Activated T-helper 1 cell treated with anti-CD3 and anti-CD28 coated beads, Interleukin-2, amount 50 U/mL, for 16 hours (primary cell): Measurements from ENCODE around the gene NKX6-2.
"Not testable (repeated sequence)": the region's sequence is repeated elsewhere in the genome, so short reads cannot be mapped to it uniquely, and the experiment has no call there.

Source experiments
- DNase-seq, 2 donors: peaks; one replicate each; pipeline ENCODE4 v3.0.0-alpha.2; 2020; ENCODE audit warnings: low read depth in 1 of 2, low spot score in 1 of 2

Gene NKX6-2

DNA sequence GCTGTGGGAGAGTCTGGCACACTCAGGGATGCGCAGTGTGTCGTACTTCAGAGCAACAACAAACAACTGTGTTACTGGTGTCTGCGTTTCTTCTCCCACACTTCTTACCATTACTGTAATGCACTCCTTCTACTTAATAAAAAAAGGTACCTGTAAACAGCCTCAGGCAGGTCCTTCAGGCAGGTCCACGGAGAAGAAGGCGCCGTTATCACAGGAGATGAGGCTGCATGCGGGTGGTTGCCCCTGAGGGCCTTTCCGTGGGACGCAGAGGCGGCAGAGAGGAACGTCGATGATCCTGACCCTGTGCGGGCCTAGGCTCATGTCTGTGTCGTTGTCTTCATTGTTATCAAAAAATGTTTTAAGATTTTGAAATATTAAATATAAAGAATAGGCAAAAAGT lies 29.4 kb downstream of the NKX6-2 start:
- DNase-seq, result no peak

DNA sequence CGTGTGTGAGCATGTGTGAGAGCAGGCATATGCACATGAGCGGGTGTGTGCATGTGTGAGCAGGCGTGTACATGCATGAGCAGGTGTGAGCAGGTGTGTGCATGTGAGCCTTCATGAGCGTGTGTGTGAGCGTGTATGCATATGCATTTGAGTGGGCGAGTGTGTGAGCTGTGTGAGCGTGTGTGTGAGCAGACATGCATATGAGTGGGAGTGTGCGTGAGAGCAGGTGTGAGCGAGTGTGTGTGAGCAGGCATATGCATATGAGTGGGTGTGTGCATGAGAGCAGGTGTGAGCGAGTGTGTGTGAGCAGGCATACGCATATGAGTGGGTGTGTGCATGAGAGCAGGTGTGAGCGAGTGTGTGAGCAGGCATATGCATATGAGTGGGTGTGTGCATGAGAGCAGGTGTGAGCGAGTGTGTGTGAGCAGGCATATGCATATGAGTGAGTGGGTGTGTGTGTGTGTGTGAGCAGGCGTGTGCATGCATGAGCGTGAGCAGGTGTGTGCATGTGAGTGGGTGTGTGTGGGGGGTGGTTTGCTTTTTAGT lies 30.7 kb downstream of the NKX6-2 start:
- no peak for DNase-seq

GRCh38 chr10:132754071-132754470 lies 31.9 kb downstream of the NKX6-2 start:
- no peak for DNase-seq

DNA sequence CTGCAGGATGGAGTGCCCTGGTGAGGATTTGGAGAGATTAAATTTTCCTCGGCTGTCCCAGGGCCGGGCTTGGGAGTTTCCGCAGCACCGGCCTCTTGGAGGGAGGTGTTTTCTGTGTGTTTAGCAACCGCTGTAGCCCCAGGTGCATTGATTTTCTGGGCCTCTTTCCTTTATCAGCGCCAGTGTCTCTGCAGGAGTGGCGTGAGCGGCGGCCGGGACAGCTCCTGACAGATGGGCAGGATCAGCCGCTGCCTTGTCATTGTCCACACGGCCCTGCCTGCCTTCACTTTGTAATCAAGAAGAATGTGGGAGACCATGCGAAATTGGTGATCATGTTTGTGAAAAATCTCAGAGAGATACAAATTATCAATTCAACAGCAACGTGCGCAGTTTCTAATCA lies 32.4 kb downstream of the NKX6-2 start:
- DNase-seq, result no peak

DNA sequence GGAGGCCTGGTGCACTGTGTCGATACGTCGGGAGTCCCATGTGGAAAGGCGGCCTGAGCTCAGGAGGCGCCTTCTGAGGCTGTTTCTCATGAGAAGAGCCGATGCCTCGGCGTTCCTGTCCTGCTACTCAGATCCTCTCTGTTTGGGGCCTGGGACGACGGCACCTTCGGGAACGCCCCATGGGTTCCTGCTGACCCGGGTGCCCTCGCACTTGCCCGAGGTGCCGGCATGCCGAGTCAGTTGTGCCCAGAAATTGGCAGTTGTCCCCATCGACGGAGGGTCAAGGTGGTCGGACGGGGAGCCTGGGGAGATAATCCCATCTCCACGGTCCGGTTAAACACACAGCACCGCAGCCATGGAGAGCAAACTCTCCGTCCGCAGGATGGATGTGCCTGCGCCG lies 33.0 kb downstream of the NKX6-2 start:
- DNase-seq, result no peak

GRCh38 chr10:132752378-132752777 lies 33.6 kb downstream of the NKX6-2 start:
- DNase-seq, result no peak

DNA sequence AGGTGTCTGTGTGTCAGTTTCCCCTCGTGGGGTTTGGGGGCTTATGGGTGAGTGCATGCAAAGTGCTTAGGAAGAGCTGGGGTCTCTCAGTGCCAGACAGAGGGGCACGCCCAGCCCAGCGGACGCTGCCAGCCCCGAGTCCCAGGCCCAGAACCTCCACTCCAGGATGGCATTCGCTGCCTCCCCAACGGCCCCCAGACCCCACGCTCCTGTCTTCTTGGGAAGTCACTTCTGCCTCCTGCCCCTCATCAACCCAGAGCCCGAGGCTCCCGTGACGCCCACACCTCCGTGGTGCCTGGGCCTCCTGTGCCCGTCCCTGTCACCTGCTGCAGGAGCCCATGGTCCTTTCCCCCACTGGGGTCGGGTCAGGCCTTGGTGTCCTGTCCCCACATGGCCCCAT lies 35.0 kb downstream of the NKX6-2 start:
- no peak for DNase-seq

- no peak for DNase-seq
Observed at GRCh38 chr10:132749371-132749795, 36.6 kb downstream of the NKX6-2 start.

GRCh38 chr10:132748545-132749370 lies 37.2 kb downstream of the NKX6-2 start:
- no peak for DNase-seq

DNA sequence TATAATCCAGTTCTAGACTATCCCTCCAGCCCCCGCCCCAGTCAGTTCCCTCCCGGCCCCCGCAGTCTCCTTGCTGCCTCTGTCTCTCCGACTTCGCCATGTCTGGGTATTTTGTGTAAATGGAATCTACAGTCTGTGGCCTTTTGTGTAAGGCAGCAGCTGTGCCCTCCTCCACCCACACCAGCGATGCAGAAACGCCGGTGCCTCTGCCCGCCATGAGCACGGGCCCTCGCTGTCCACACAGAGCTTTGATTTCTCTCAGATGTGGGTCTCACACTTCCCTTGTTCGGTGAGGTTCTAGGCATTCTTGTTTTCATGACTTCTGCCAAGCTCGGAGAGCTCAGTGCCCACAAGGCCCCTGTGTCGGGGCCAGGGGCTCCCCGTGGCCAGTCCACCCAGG lies 37.8 kb downstream of the NKX6-2 start:
- no peak for DNase-seq

GRCh38 chr10:132746801-132747625 lies 38.9 kb downstream of the NKX6-2 start:
- no peak for DNase-seq

- no peak for DNase-seq
Observed at GRCh38 chr10:132746386-132746785, 39.6 kb downstream of the NKX6-2 start.

GRCh38 chr10:132745971-132746370 lies 40.0 kb downstream of the NKX6-2 start:
- DNase-seq, result no peak

DNA sequence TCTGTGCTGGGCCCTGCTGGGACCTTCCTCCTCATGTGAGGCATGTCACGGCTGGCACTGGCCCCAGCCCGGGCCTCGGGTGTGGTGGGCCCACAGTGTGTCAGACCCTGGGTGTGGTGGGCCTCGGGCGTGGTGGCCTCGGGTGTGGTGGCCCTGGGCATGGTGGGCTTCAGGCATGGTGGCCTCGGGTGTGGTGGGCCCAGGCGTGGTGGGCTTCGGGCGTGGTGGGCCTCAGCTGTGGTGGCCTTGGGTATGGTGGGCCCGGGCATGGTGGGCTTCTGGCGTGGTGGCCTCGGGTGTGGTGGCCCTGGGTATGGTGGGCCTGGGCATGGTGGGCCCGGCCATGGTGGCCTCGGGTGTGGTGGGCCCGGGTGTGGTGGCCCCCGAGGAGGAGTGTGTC lies 40.4 kb downstream of the NKX6-2 start:
- DNase-seq, result no peak

- no peak for DNase-seq
Observed at GRCh38 chr10:132744839-132745238, 41.1 kb downstream of the NKX6-2 start.

DNA sequence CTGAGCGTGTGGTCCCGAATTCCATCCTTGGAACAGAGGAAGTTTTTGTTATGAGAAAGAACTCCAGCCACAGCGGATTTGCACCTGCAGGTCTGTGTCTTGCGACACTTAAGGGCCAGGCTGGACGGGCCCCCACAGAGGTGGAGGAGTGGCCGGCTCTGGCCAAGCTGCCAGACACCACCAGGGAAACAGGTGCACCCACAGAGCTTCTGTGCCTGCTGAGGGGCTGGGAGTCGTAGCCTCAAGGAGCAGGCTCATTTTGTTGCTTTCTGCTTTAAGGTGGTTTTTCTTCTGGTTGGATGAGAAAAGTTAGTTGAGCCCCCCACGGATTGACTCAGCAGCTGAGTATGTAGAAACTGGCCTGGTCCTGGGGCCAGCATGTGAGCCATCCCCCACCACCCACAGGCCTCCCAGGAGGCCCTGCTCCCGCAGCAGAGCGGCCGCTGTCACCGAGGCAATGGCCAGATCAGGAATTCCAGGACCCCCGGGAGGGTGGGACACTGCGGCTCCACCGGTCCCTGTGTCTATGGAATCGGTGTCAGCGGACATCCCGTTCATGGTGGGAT lies 41.9 kb downstream of the NKX6-2 start:
- no peak for DNase-seq

GRCh38 chr10:132743196-132743924 lies 42.6 kb downstream of the NKX6-2 start:
- DNase-seq, result not testable (repeated sequence)

DNA sequence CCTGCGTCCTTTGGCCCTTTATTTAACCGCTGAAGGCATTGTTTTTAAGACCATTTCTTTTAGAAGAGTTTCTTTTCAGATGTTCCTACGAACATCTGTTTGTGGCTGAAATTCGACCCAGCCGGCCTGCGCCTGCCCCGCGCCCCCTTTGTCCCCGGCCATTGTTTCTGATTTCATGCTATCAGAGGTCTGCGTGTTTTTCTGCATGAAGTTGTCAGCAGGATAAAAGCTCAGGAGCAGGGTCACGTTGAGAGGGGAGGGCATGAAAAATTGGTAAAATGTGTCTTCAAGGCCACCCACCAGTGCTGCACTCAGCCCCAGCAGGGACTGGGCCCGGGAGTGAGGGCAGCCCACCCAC lies 43.1 kb downstream of the NKX6-2 start:
- DNase-seq, result no peak

DNA sequence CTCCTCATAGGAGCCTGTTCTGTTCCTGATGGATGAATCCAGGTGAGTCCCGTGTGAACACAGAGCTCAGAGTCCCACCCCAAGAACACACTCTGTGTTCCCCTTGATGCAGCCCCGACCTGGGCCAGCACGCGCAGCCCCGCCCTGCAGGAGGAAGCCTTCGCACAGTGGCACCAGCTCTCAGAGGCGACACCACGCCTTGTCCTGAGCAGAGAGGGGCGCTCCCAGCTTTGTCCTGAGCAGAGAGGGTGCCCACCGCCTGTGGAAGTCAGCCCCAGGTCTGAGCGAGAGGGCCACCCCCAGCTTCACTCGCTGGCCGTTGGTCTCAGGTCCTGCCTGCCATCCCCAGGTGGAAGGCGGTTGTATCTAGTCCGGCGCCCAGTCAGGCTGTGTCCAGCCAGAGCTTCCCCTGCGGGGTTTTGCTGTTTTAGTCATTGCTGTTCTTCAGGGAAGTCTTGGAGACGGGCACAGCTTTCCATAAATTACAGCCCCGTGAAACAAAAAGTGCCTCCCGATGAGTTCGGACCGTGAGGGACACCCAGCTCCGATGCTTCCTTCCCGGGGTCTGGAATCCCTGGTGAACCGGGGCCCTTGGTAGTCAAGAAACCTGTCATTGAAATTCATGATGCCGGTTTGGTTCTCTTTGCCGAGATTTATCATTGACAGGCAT lies 43.6 kb downstream of the NKX6-2 start:
- DNase-seq, result no peak

DNA sequence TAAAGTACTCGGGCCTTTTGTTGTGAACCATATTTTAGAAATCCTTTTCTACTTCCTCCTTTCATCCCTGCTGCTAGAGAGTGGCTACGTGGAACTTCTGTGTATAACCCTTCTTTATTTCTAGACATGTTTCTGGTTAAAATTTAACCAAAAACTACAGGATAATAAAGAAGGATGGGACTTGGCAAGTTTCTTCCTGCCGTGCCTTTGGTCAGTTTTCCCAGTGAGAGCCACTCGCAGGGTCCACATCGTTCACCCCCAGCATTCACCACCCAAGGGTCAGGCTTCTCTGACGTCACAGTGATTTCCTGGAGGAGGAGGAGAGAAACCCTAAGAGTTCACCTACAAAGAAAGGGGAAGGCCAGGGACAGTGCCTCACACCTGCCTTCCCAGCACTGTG lies 45.4 kb downstream of the NKX6-2 start:
- DNase-seq, result no peak

- DNase-seq, result no peak
Observed at GRCh38 chr10:132739225-132739613, 46.7 kb downstream of the NKX6-2 start.
